ENCODE results near the gene P2RY10. TPM values are rescaled to one million over a fixed set of nuclear protein-coding genes. Genes with fewer than 3 reads are reported as not detected.
"Not testable (repeated sequence)": the region's sequence is repeated elsewhere in the genome, so short reads cannot be mapped to it uniquely, and the experiment has no call there.

The P2RY10 gene
- total and polyA plus RNA-seq, 9 donors: 0.11 to 1.9 (median 0.28) TPM; not detected in 3

- 63 to 84% (median 75%) methylated on average over 3 of the region's 3 CpGs for WGBS, 3 donors
- Histone ChIP-seq H3K4me1 (ENCODE audit: insufficient read depth) (no peaks in the 10 kb centered on the region), H3K27me3 (no peaks in the 10 kb centered on the region), H3K27ac (no peak overlapping the region), H3K9me3 (no peaks in the 10 kb centered on the region), H3K36me3 (no peaks in the 10 kb centered on the region), H3K4me3 (no peak overlapping the region)
- DNase-seq: no peak
- intact Hi-C loops (cut with DNase I): no loop called here
- no peak for TF ChIP-seq CTCF (IDR thresholded peaks at IDR 0.05)
- TF ChIP-seq EP300 (IDR thresholded peaks at IDR 0.05): no peak
- TF ChIP-seq POLR2A (IDR thresholded peaks at IDR 0.05): no peak
Measured at GRCh38 chrX:78964598-78964997, 19.4 kb downstream of the P2RY10 start.

DNA sequence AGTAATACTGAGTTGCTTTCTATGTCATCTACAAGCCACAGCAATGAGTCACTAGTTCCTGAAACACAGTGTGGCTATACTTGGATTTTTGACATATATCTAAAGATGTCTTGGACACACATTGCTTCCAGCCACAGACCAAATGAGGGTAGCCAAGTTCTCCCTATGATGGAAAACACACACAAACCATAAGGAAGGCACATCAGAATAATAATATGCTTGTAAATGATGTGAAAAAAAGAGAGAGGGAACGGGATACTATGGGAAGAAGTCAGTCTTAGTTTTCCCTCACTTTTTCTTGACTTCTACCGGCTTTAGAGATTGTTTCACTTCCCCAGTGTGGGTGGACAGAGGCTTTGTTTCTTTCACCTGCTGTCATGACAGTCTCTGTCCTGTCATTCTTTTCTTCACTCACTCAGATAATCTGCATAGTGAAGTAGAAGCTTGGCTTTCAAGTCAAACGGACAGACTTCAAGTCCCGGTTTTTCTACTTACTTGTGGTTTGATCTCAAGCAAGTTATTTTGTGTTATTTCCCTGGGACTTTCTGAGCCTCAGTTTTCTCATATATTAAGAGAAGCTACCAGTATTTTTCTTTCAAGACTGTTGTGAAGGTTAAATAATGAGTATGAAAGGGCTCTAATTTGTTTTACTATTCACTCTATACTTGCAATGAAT, 34.7 kb downstream of the P2RY10 start:
- Histone ChIP-seq H3K27ac (no peak overlapping the region), H3K4me1 (ENCODE audit: insufficient read depth) (no peaks in the 10 kb centered on the region), H3K36me3 (no peaks in the 10 kb centered on the region), H3K9me3 (no peaks in the 10 kb centered on the region), H3K4me3 (no peak overlapping the region), H3K27me3 (no peaks in the 10 kb centered on the region)
- WGBS, 3 donors: 53 to 55% (median 54%) methylated on average over 4 of the region's 4 CpGs
- TF ChIP-seq CTCF (IDR thresholded peaks at IDR 0.05): no peak
- no peak for TF ChIP-seq POLR2A (IDR thresholded peaks at IDR 0.05)
- TF ChIP-seq EP300 (IDR thresholded peaks at IDR 0.05): no peak
- no peak for DNase-seq
- intact Hi-C loops (cut with DNase I): no loop called here

DNA sequence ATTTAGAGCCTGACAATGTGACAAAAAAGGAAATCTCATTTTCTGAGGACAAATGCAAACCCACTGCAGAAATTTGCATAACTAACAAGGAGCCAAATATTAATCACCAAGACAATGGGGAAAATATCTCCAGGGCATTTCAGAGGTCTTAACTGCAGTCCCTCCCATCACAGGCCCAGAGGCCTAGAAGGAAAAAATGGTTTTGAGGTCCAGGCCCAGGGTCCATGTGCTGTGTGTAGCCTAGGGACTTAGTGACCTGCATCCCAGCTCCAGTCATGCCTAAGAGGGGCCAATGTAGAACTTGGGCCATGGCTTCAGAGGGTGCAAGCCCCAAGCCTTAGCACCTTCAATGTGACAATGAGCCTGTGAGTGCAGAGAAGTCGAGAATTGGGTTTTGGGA, 44.2 kb downstream of the P2RY10 start:
- Histone ChIP-seq H3K27me3 (no peaks in the 10 kb centered on the region), H3K4me1 (ENCODE audit: insufficient read depth) (no peaks in the 10 kb centered on the region), H3K4me3 (no peak overlapping the region), H3K36me3 (no peaks in the 10 kb centered on the region), H3K9me3 (no peaks in the 10 kb centered on the region), H3K27ac (no peak overlapping the region)
- no peak for TF ChIP-seq CTCF (IDR thresholded peaks at IDR 0.05)
- TF ChIP-seq POLR2A (IDR thresholded peaks at IDR 0.05): no peak
- no peak for TF ChIP-seq EP300 (IDR thresholded peaks at IDR 0.05)
- DNase-seq: no peak
- WGBS, 3 donors: 24 to 35% (median 34%) methylated on average over 1 of the region's 1 CpG
- intact Hi-C loops (cut with DNase I): no loop called here

DNA sequence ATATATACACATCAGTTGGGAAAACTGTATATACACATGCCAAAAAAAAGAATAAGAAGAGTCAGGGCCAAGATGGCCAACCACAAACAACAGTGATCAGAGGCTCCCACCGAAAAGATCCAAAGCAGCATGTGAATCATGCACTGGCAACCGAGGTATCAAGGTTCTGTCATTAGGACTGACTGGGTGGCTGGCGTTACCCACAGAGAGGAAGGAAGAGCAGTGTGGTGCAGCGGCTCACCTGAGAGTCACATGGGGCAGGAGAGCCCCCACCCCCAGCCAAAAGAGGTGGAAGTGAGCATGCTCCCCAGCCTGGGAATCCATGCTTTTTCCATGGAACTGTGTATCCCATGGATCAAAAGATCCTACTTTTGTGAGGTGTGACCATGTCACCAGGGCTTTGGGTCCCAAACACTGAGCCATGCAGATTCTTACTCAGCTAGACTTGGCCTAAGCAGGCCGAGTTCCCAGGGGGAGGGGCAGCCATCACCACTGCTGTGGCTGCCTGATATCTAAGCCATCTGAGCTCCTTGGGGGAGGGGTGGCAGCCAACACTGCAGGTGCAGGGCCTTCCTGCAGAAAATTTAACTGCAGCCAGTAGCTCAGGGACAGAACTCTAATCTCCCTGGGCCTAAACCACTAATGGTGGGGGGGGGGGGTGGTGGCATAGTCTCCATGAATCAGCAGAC, 52.8 kb downstream of the P2RY10 start:
- no peak for DNase-seq
- Histone ChIP-seq H3K4me3 (no peak overlapping the region), H3K36me3 (no peaks in the 10 kb centered on the region), H3K27me3 (no peaks in the 10 kb centered on the region), H3K9me3 (no peaks in the 10 kb centered on the region), H3K27ac (no peak overlapping the region), H3K4me1 (ENCODE audit: insufficient read depth) (no peaks in the 10 kb centered on the region)
- TF ChIP-seq POLR2A (IDR thresholded peaks at IDR 0.05): no peak
- TF ChIP-seq EP300 (IDR thresholded peaks at IDR 0.05): no peak
- TF ChIP-seq CTCF (IDR thresholded peaks at IDR 0.05): no peak
- intact Hi-C loops (cut with DNase I): no loop called here
- WGBS, 3 donors: 61 to 71% (median 69%) methylated on average over 5 of the region's 5 CpGs

GRCh38 chrX:79007540-79007939, 62.3 kb downstream of the P2RY10 start:
- H3K27ac ChIP-seq; H3K4me1 ChIP-seq (ENCODE audit: insufficient read depth); intact Hi-C loops (cut with DNase I); H3K9me3 ChIP-seq; DNase-seq; H3K4me3 ChIP-seq; H3K36me3 ChIP-seq; H3K27me3 ChIP-seq: not testable (repeated sequence)
- 69 to 87% (median 72%) methylated on average over 1 of the region's 1 CpG for WGBS, 3 donors
